ENCODE data around the gene NAPG.
"Not testable (repeated sequence)": the region's sequence is repeated elsewhere in the genome, so short reads cannot be mapped to it uniquely, and the experiment has no call there.

NAPG gene

GRCh38 chr18:10514601-10515000 lies 11.2 kb upstream of the NAPG start:
- DNase-seq, result no peak

- DNase-seq, result peak; percentile 66
Observed at GRCh38 chr18:10515456-10515855, 10.4 kb upstream of the NAPG start.

GRCh38 chr18:10516078-10516477 lies 9.7 kb upstream of the NAPG start:
- no peak for DNase-seq

- peak; percentile 63 for DNase-seq
Observed at GRCh38 chr18:10518595-10519255, 7.1 kb upstream of the NAPG start.

- DNase-seq, result no peak
Observed at GRCh38 chr18:10519366-10519765, 6.5 kb upstream of the NAPG start.

- DNase-seq, result peak; percentile 79
Observed at GRCh38 chr18:10519999-10520935, 5.6 kb upstream of the NAPG start.

- DNase-seq, result no peak
Observed at GRCh38 chr18:10521566-10521965, 4.3 kb upstream of the NAPG start.

- DNase-seq, result no peak
Observed at GRCh38 chr18:10522574-10522973, 3.3 kb upstream of the NAPG start.

- DNase-seq, result no peak
Observed at GRCh38 chr18:10523544-10523943, 2.3 kb upstream of the NAPG start.

- peak; percentile 54 for DNase-seq
Observed at GRCh38 chr18:10524507-10525370, 1.1 kb upstream of the NAPG start.

- no peak for DNase-seq
Observed at GRCh38 chr18:10525371-10525691, 496 bp upstream of the NAPG start.

GRCh38 chr18:10526561-10526949 lies 728 bp downstream of the NAPG start:
- no peak for DNase-seq

GRCh38 chr18:10528439-10528838 lies 2.6 kb downstream of the NAPG start:
- DNase-seq, result no peak

GRCh38 chr18:10530002-10530401 lies 4.2 kb downstream of the NAPG start:
- peak; percentile 44 for DNase-seq

GRCh38 chr18:10530852-10531251 lies 5.0 kb downstream of the NAPG start:
- no peak for DNase-seq

- DNase-seq, result no peak
Observed at GRCh38 chr18:10533111-10533510, 7.3 kb downstream of the NAPG start.

GRCh38 chr18:10536280-10536679 lies 10.5 kb downstream of the NAPG start:
- no peak for DNase-seq

- DNase-seq, result no peak
Observed at GRCh38 chr18:10537765-10538164, 11.9 kb downstream of the NAPG start.

GRCh38 chr18:10539124-10539523 lies 13.3 kb downstream of the NAPG start:
- DNase-seq, result not testable (repeated sequence)

GRCh38 chr18:10543277-10543676 lies 17.4 kb downstream of the NAPG start:
- no peak for DNase-seq

GRCh38 chr18:10544093-10544748 lies 18.4 kb downstream of the NAPG start:
- DNase-seq, result no peak

GRCh38 chr18:10546557-10547300 lies 20.9 kb downstream of the NAPG start:
- DNase-seq, result no peak

All from MV-4-11 (cell line).